K562 (cell line): Measurements from ENCODE around the gene SH3BGRL2. TPM values are rescaled to one million over a fixed set of nuclear protein-coding genes. Genes with fewer than 3 reads are reported as not detected.

Source experiments
- ATAC-seq: fragments of 200-7000 bp; cut with Tn5 transposase; 3 replicates; pipeline ENCODE4 v1.9.1; 2020; ENCODE audit warnings: moderate library complexity
- BruUV-seq: library from RNA; stranded (reverse); fragments of 400-500 nt; replicated peaks from 2 replicates; lab custom pipeline; 2021; lab: Mats Ljungman, UMichigan
- CTCF ChIA-PET: fragments of 300-600 bp; formaldehyde crosslinking; extraction: SDS; loops from one replicate; lab custom pipeline; 2021; ENCODE audit warnings: low intra/inter-chr PET ratio; lab: Yijun Ruan, JAX
- POLR2A ChIA-PET: fragments of 300-600, 350-650 bp; sonication (Branson Sonifier 250); formaldehyde crosslinking; extraction: SDS; loops from one replicate; lab custom pipeline; 2021; ENCODE audit warnings: antibody characterized with exemption, inconsistent platforms; lab: Yijun Ruan, JAX
- DNase-seq, 4 experiments: peaks; one replicate each; pipeline versions ENCODE4 v3.0.0 to v3.0.0-alpha.2; 2011 to 2018; ENCODE audit warnings: low spot score in 3 of 4, mixed read lengths in 3 of 4; ENCODE audit errors: extremely low read depth in 1 of 4
- FAIRE-seq: peaks from 2 replicates; lab custom pipeline; 2011; peaks lifted over from hg19 to GRCh38; lab: Jason Lieb, UNC
- H2AFZ ChIP-seq: 2 replicates; pipeline ENCODE4 v1.6.0; 2011; ENCODE audit warnings: low read depth, low read length, control low read depth, inconsistent platforms
- H3K27ac ChIP-seq: fragments of 200-600 bp; 3 replicates; pipeline ENCODE4 v1.8.0; 2011; ENCODE audit warnings: low read depth, mild to moderate bottlenecking, control low read depth, inconsistent platforms, low read length, moderate library complexity, mixed read lengths; ENCODE audit errors: extremely low read depth
- H3K27me3 ChIP-seq, 2 experiments: fragments of 300-600 bp in 1 of 2; 2 replicates in 1 of 2; 3 replicates in 1 of 2; pipeline versions ENCODE4 v1.6.0 to v1.8.0; 2011; ENCODE audit warnings: inconsistent platforms in 2 of 2, low read length in 2 of 2, mild to moderate bottlenecking in 1 of 2, mixed read lengths in 1 of 2, moderate library complexity in 1 of 2; ENCODE audit not compliant: control insufficient read depth in 2 of 2, insufficient read depth in 2 of 2
- H3K36me3 ChIP-seq: fragments of 300-600 bp; 3 replicates; pipeline ENCODE4 v1.8.0; 2011; ENCODE audit warnings: mild to moderate bottlenecking, low read length, inconsistent platforms; ENCODE audit not compliant: control insufficient read depth, insufficient read depth
- H3K4me1 ChIP-seq, 2 experiments: fragments of 200-600 bp in 1 of 2; replicated peaks in 1 of 2; 2 replicates in 1 of 2; 3 replicates in 1 of 2; pipeline versions ENCODE4 v1.5.1 to v1.8.0; 2011; ENCODE audit warnings: inconsistent platforms in 2 of 2, low read length in 2 of 2, mild to moderate bottlenecking in 1 of 2, mixed read lengths in 1 of 2, moderate library complexity in 1 of 2; ENCODE audit not compliant: control insufficient read depth in 2 of 2, insufficient read depth in 2 of 2
- H3K4me2 ChIP-seq: 2 replicates; pipeline ENCODE4 v1.6.1; 2011; ENCODE audit warnings: low read length, control low read depth, inconsistent platforms, mixed read lengths; ENCODE audit not compliant: insufficient read depth
- H3K4me3 ChIP-seq: fragments of 200-600 bp; sonication (generic), shearing (Covaris generic); 2 replicates; pipeline ENCODE4 v1.5.1; 2016; ENCODE audit warnings: control low read depth, inconsistent platforms
- H3K79me2 ChIP-seq: fragments of 200-600 bp; 3 replicates; pipeline ENCODE4 v1.8.0; 2011; ENCODE audit warnings: low read length, inconsistent platforms; ENCODE audit not compliant: control insufficient read depth, insufficient read depth
- H3K9ac ChIP-seq, 2 experiments: 2 replicates each; pipeline versions ENCODE4 v1.6.0 to v1.6.1; 2011; ENCODE audit warnings: low read depth in 2 of 2, low read length in 2 of 2, control low read depth in 1 of 2, inconsistent platforms in 1 of 2, mild to moderate bottlenecking in 1 of 2, mixed read lengths in 1 of 2; ENCODE audit not compliant: insufficient read depth in 1 of 2
- H3K9me1 ChIP-seq: one replicate; pipeline ENCODE4 v1.6.0; 2011; ENCODE audit warnings: inconsistent platforms, mild to moderate bottlenecking, low read length, moderate library complexity; ENCODE audit not compliant: control insufficient read depth, insufficient read depth
- H3K9me3 ChIP-seq: replicated peaks from 2 replicates; pipeline ENCODE4 v1.5.1; 2011; ENCODE audit warnings: low read depth, low read length, inconsistent platforms; ENCODE audit not compliant: control insufficient read depth, insufficient read depth
- H4K20me1 ChIP-seq: replicated peaks from 2 replicates; pipeline ENCODE4 v1.6.1; 2011; ENCODE audit warnings: low read length, inconsistent platforms, mixed read lengths; ENCODE audit not compliant: control insufficient read depth, insufficient read depth
- C11orf30 ChIP-seq: fragments of 450-650 bp; IDR thresholded peaks from 2 replicates; pipeline ENCODE4 v1.6.1; 2016; ENCODE audit warnings: low read depth, mild to moderate bottlenecking
- CREBBP ChIP-seq: IDR thresholded peaks from one replicate; pipeline ENCODE4 v1.6.1; 2012; ENCODE audit warnings: low read depth, mild to moderate bottlenecking, control low read depth, inconsistent platforms, low read length
- EGR1 ChIP-seq: fragments of 450-650 bp; conservative IDR thresholded peaks from 2 replicates; pipeline ENCODE4 v1.6.1; 2017; ENCODE audit warnings: mild to moderate bottlenecking
- FOXP1 ChIP-seq: sonication (generic); formaldehyde crosslinking; IDR thresholded peaks from 2 replicates; pipeline ENCODE4 v1.8.0; 2022; ENCODE audit warnings: mild to moderate bottlenecking, missing genetic modification reagents
- GABPA ChIP-seq: fragments of 200-800 bp; sonication (Bioruptor generic); conservative IDR thresholded peaks from 2 replicates; pipeline ENCODE4 v1.6.1; 2016; ENCODE audit warnings: low read depth, missing genetic modification characterization, missing compliant biosample characterization
- GMEB1 ChIP-seq: fragments of 250-450 bp; sonication (Bioruptor Pico); IDR thresholded peaks from 2 replicates; pipeline ENCODE4 v1.4.0; 2020; ENCODE audit warnings: mild to moderate bottlenecking
- HDAC3 ChIP-seq: fragments of 450-650 bp; IDR thresholded peaks from 2 replicates; pipeline ENCODE4 v1.6.1; 2018; ENCODE audit warnings: borderline replicate concordance, mild to moderate bottlenecking, moderate library complexity; ENCODE audit not compliant: partially characterized antibody
- IRF2 ChIP-seq: sonication (generic); formaldehyde crosslinking; IDR thresholded peaks from 2 replicates; pipeline ENCODE4 v1.8.1; 2022; ENCODE audit warnings: mild to moderate bottlenecking, missing genetic modification reagents
- KAT8 ChIP-seq: fragments of 450-650 bp; IDR thresholded peaks from 2 replicates; pipeline ENCODE4 v1.6.1; 2016; ENCODE audit warnings: low read depth, mild to moderate bottlenecking
- KLF10 ChIP-seq: fragments of 250-450 bp; sonication (Bioruptor Pico); IDR thresholded peaks from 2 replicates; pipeline ENCODE4 v1.6.1; 2021; ENCODE audit warnings: matching md5 sums
- KLF13 ChIP-seq: fragments of 450-650 bp; IDR thresholded peaks from 2 replicates; pipeline ENCODE4 v1.6.1; 2016; ENCODE audit warnings: missing genetic modification characterization, low read depth, mild to moderate bottlenecking, missing compliant biosample characterization, moderate library complexity, borderline replicate concordance
- MAFF ChIP-seq: IDR thresholded peaks from 2 replicates; pipeline ENCODE4 v1.6.1; 2012; ENCODE audit warnings: low read length, improper control_type of control experiment
- MAFG ChIP-seq: fragments of 450-650 bp; conservative IDR thresholded peaks from 2 replicates; pipeline ENCODE4 v1.6.1; 2016; ENCODE audit warnings: missing genetic modification characterization, missing compliant biosample characterization
- MCM2 ChIP-seq: fragments of 450-650 bp; IDR thresholded peaks from 2 replicates; pipeline ENCODE4 v1.6.1; 2017; ENCODE audit warnings: low read depth, mild to moderate bottlenecking
- NFYB ChIP-seq: IDR thresholded peaks from 2 replicates; pipeline ENCODE4 v1.6.1; 2011; ENCODE audit warnings: mild to moderate bottlenecking, moderate library complexity; ENCODE audit not compliant: insufficient read length; ENCODE audit errors: extremely low read depth
- NR1H2 ChIP-seq: sonication (generic); formaldehyde crosslinking; IDR thresholded peaks from 2 replicates; pipeline ENCODE4 v1.4.0; 2020; ENCODE audit warnings: mild to moderate bottlenecking, missing genetic modification reagents
- SMARCA5 ChIP-seq: fragments of 450-650 bp; IDR thresholded peaks from 2 replicates; pipeline ENCODE4 v1.6.1; 2016
- SRSF3 ChIP-seq: fragments of 200-400 bp; formaldehyde crosslinking; IDR thresholded peaks from 2 replicates; pipeline ENCODE4 v1.6.1; 2016; ENCODE audit warnings: mild to moderate bottlenecking, low read length, moderate library complexity; ENCODE audit not compliant: insufficient read depth
- WHSC1 ChIP-seq: IDR thresholded peaks from one replicate; pipeline ENCODE4 v1.6.1; 2012; ENCODE audit warnings: low read length, control low read depth, inconsistent platforms
- ZBTB1 ChIP-seq: sonication (generic); formaldehyde crosslinking; IDR thresholded peaks from 2 replicates; pipeline ENCODE4 v1.8.1; 2023; ENCODE audit warnings: missing genetic modification reagents, low read depth, mild to moderate bottlenecking, borderline replicate concordance
- ZBTB7A ChIP-seq: IDR thresholded peaks from 2 replicates; pipeline ENCODE4 v1.6.1; 2011; ENCODE audit warnings: low read depth, mild to moderate bottlenecking, low read length, moderate library complexity, borderline replicate concordance; ENCODE audit not compliant: control insufficient read depth
- ZKSCAN8 ChIP-seq: fragments of 200-800 bp; sonication (Bioruptor generic); IDR thresholded peaks from 2 replicates; pipeline ENCODE4 v1.6.1; 2016; ENCODE audit warnings: missing genetic modification characterization, missing compliant biosample characterization
- ZNF324 ChIP-seq: fragments of 250-450 bp; sonication (Bioruptor Pico); IDR thresholded peaks from 2 replicates; pipeline ENCODE4 v1.4.0; 2020; ENCODE audit warnings: mild to moderate bottlenecking
- ZNF644 ChIP-seq: fragments of 200-800 bp; sonication (Bioruptor generic); IDR thresholded peaks from 2 replicates; pipeline ENCODE4 v1.6.1; 2016; ENCODE audit warnings: low read depth, missing genetic modification characterization, missing compliant biosample characterization
- WGBS: fragments of 100-300 bp; shearing (Covaris generic); methylation state at CpG from one replicate; pipeline ENCODE4 v1.1.6; 2016; ENCODE audit warnings: low coverage, mixed read lengths; ENCODE audit not compliant: insufficient coverage; ENCODE audit errors: missing lambda C conversion rate; 5-methylcytosine and 5-hydroxymethylcytosine counted together
- in situ Hi-C: fragments of 300-500 bp; cut with MboI; formaldehyde crosslinking; loops from 4 replicates; pipeline ENCODE4 v1.15.0; 2018; ENCODE audit warnings: inconsistent platforms, mixed read lengths
- intact Hi-C: fragments of 100-400 bp; cut with micrococcal nuclease; formaldehyde crosslinking; loops from 2 replicates; pipeline ENCODE4 v1.14.2; 2022
- polyA plus RNA-seq, 8 experiments: library from polyadenylated mRNA; depleted of rRNA in 4 of 8; stranded (reverse) in 5 of 8; unstranded in 3 of 8; fragments of >200 nt; fragmentation: Nextera tagmentation in 2 of 8; fragmentation: Illumina TruSeq in 1 of 8; extraction: Ambion mirVana in 2 of 8; extraction: Trizol in 1 of 8; gene quantifications; 2 replicates each; pipeline versions ENCODE4 v1.2.1 to v1.2.3, GENCODE V29; 2011 to 2014; ENCODE audit warnings: inconsistent platforms in 1 of 8, missing spikeins in 1 of 8
- total RNA-seq, 7 experiments: library from RNA; depleted of rRNA in 6 of 7; stranded (reverse); fragments of >200 nt in 6 of 7; fragmentation: Illumina TruSeq in 2 of 7; extraction: Trizol in 2 of 7; gene quantifications; 2 replicates each; pipeline versions ENCODE4 v1.2.1 to v1.2.3, GENCODE V29; 2011 to 2021; ENCODE audit warnings: low replicate concordance in 1 of 7

Gene SH3BGRL2
- total and polyA plus RNA-seq, 9 of the 15 experiments (the other 6 are each of a cell fraction or from before 2014, with no cell fraction given) = 4.4 to 12.1 (median 7.3) TPM

GRCh38 chr6:79708095-79708791, 77.1 kb downstream of the SH3BGRL2 start:
- no peak for FAIRE-seq
- no peaks in the 10 kb centered on the region for H3K4me1 ChIP-seq
- 0 out of 3 replicates have a peak, but pooled peaks have one; percentile 28 for ATAC-seq
- H3K9me1 ChIP-seq = no peaks in the 10 kb centered on the region
- 0% methylated on average over 3 of the region's 3 CpGs for whole genome bisulfite sequencing
- intact Hi-C loops = no loop called here
- no peak overlapping the region for H2AFZ ChIP-seq
- H3K27ac ChIP-seq = no peak overlapping the region
- no peaks in the 10 kb centered on the region for H3K9me3 ChIP-seq
- no peaks in the 10 kb centered on the region for H3K79me2 ChIP-seq
- BruUV-seq = no TSS peak
- H3K4me3 ChIP-seq = no peak overlapping the region
- H3K4me2 ChIP-seq = no peak overlapping the region
- DNase-seq = no peak
- in situ Hi-C loops = no loop called here
- H3K27me3 ChIP-seq = 0 out of 5 replicates have a peak, but pooled peaks cover 0 to 4% of the 10 kb centered on the region in 2 experiments
- H4K20me1 ChIP-seq = no peaks in the 10 kb centered on the region
- H3K9ac ChIP-seq = no peak overlapping the region
- H3K36me3 ChIP-seq = no peaks in the 10 kb centered on the region
- ChIA-PET CTCF (no interaction called here), POLR2A (interaction anchor here (0.6 to 0.7 kb wide), 2 partner anchors 13 to 41 kb away, joined by 3 read pairs; no protein-coding TSS in a partner anchor)
- TF ChIP-seq KLF10 (CRISPR knock-in tag) = no peak
- no peak for TF ChIP-seq FOXP1 (CRISPR knock-in tag)
- no peak for TF ChIP-seq CREBBP
- TF ChIP-seq KLF13 (tag) = no peak
- TF ChIP-seq WHSC1 = no peak
- no peak for TF ChIP-seq SRSF3
- peak; percentile 70 for TF ChIP-seq C11orf30
- no peak for TF ChIP-seq ZNF324 (CRISPR knock-in tag)
- TF ChIP-seq MCM2 = no peak
- TF ChIP-seq MAFF = peak; percentile 73
- no peak for TF ChIP-seq KAT8
- TF ChIP-seq NFYB = no peak
- TF ChIP-seq SMARCA5 = no peak
- no peak for TF ChIP-seq NR1H2
- TF ChIP-seq ZBTB7A = no peak
- TF ChIP-seq GABPA (tag) = no peak
- TF ChIP-seq MAFG (tag) = peak; percentile 70
- TF ChIP-seq EGR1 = no peak
- no peak for TF ChIP-seq IRF2
- no peak for TF ChIP-seq GMEB1 (CRISPR knock-in tag)
- no peak for TF ChIP-seq HDAC3
- no peak for TF ChIP-seq ZNF644 (tag)
- no peak for TF ChIP-seq ZKSCAN8 (CRISPR knock-in tag)
- TF ChIP-seq ZBTB1 (CRISPR knock-in tag) = no peak
